Activated gamma-delta T cell treated with Interleukin-2 at 50 U/mL for 16 hours (primary cell): ENCODE measurements around the gene YY2.

Experiments used
- DNase-seq: peaks from one replicate; pipeline ENCODE4 v3.0.0-alpha.2; 2020

The YY2 gene

DNA sequence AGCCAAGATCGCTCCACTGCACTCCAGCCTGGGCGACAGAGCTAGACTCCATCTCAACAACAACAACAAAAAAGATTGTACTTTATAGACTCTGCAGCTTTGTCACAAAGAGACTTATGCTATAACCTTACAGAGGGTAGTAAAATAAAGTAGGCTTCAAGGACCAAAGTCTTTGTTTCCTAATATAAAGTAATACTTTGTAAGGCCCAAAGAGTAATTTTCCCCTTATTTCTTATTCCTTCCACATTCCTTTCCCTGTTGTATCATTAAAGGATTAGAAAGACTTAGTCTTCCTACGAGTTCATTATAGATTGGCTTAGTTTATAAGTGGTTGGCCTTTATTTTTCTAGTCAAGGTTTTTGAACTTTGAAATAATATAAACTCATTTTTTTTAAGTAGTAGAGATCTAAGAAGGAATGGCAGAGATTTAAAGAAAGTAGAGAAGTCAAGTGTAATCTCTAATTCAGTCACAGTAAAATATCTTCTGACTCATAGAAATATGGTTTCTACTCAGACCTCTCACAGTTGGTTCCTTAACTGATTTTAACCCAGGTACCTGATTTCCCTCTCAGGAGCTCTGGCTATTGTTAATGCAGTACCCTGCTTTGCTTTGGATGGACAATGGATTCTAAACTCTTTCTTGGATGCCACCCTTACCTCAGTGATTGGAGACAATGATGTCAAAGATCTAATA lies 26.2 kb downstream of the YY2 start:
- DNase-seq, result no peak

- DNase-seq, result no peak
These were observed 27.5 kb downstream of the YY2 start for GRCh38 chrX:21883258-21883657.

DNA sequence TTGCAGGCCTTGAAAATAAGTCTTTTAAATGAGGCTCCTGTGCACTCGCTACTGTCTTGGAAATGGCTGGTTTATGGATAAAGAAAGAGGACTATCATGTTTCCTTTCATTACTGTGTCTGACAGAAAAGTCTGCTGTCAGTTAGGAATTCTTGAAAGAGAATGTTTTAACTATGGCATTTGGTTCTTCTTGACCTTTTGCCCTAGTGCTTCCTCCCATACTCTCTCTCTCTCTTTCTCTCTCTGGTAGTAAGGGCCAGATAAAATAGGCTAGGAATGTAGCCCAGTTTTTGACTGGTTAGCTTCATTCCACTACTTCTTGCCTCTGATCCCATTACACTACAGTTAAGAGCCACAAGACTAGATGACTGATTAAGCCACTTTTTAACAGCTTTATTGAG lies 29.8 kb downstream of the YY2 start:
- DNase-seq, result no peak

- no peak for DNase-seq
These were observed 49.5 kb downstream of the YY2 start for GRCh38 chrX:21905313-21905712.

DNA sequence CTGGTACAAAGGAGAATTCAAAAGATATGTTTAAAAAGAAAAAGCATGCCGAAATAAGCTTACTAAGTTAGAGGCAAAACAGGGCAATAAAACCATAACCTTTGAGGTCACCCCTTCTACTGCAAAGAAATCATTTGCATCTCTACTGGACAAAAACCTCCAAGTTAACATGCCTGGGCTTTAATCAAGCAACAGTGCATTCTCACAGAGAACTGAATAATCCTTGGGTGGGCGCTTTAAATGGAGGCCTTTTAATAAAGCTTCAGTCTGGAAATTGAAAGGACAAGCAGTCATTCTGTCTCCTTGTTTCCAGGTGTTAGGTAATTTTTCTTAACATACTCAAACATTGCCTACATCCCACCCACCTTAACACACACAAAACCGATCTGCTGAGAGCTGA lies 50.2 kb downstream of the YY2 start:
- no peak for DNase-seq

- no peak for DNase-seq
These were observed 51.5 kb downstream of the YY2 start for GRCh38 chrX:21907260-21907659.
